Measurements from ENCODE around the gene GLS.

GRCh38 chr2:190911813-190912212, 31.2 kb downstream of the GLS start:
- TF ChIP-seq CTCF (IDR thresholded peaks at IDR 0.05): no peak
- no peak for TF ChIP-seq POLR2A (IDR thresholded peaks at IDR 0.05)

All from heart left ventricle (tissue), 13 donors.